AG09319 (cell line): Measurements from ENCODE around the gene MSRB1.
"Not testable (repeated sequence)": the region's sequence is repeated elsewhere in the genome, so short reads cannot be mapped to it uniquely, and the experiment has no call there.

ENCODE experiments used
- DNase-seq: peaks from one replicate; pipeline ENCODE4 v3.0.0-alpha.2; 2010; ENCODE audit warnings: low read depth; ENCODE audit errors: extremely low read depth
- CTCF ChIP-seq: IDR thresholded peaks from 2 replicates; pipeline ENCODE4 v1.5.1; 2011; ENCODE audit warnings: low read depth, mild to moderate bottlenecking, inconsistent platforms, low read length, moderate library complexity

MSRB1 gene

GRCh38 chr16:1924095-1924494 is 18.9 kb downstream of the MSRB1 start:
- DNase-seq = no peak
- TF ChIP-seq CTCF = no peak

- TF ChIP-seq CTCF = peak; percentile 18
- peak; percentile 43 for DNase-seq
These were observed 19.5 kb downstream of the MSRB1 start for GRCh38 chr16:1923299-1924034.

- no peak for TF ChIP-seq CTCF
- DNase-seq = no peak
These were observed 20.6 kb downstream of the MSRB1 start for GRCh38 chr16:1922357-1922756.

- TF ChIP-seq CTCF = no peak
- no peak for DNase-seq
These were observed 22.2 kb downstream of the MSRB1 start for GRCh38 chr16:1920727-1921171.

- not testable (repeated sequence) for DNase-seq
These were observed 22.9 kb downstream of the MSRB1 start for GRCh38 chr16:1920122-1920521.

- no peak for TF ChIP-seq CTCF
- DNase-seq = no peak
These were observed 23.5 kb downstream of the MSRB1 start for GRCh38 chr16:1919327-1919998.

GRCh38 chr16:1918351-1919326 is 24.4 kb downstream of the MSRB1 start, which contains the start of gene HS3ST6:
Gene HS3ST6 (minus strand): TSS chr16:1918415. CDS start chr16:1918323, 92 bp downstream.
- no peak for DNase-seq
- TF ChIP-seq CTCF = no peak
